ENCODE measurements around the gene PBX1.
"Not testable (repeated sequence)": the region's sequence is repeated elsewhere in the genome, so short reads cannot be mapped to it uniquely, and the experiment has no call there.

PBX1 gene

DNA sequence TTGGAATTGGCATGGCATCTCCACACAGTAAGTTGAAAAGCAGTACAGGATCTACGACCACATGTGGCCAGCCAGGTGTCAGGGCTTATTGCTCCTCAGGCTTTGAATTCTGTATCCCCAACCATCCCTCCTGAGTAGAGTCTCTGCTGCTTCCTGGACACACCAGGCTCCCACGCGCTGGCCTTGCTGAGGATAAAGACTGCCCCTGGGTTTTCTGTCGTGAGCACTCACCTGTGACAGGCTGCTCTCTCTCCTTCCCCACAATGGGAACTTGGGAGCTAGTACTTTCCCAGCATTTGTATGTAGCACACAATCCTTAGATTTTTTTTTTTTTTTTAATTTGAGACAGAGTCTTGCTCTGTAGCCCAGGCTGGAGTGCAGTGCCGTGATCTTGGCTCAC is 33.6 kb downstream of the PBX1 start:
- DNase-seq: no peak

- no peak for DNase-seq
Measured at GRCh38 chr1:164595212-164595611, 36.2 kb downstream of the PBX1 start.

- DNase-seq: no peak
Measured at GRCh38 chr1:164596172-164596571, 37.2 kb downstream of the PBX1 start.

GRCh38 chr1:164598719-164599118 is 39.7 kb downstream of the PBX1 start:
- DNase-seq: no peak

GRCh38 chr1:164599272-164599671 is 40.3 kb downstream of the PBX1 start:
- DNase-seq: no peak

DNA sequence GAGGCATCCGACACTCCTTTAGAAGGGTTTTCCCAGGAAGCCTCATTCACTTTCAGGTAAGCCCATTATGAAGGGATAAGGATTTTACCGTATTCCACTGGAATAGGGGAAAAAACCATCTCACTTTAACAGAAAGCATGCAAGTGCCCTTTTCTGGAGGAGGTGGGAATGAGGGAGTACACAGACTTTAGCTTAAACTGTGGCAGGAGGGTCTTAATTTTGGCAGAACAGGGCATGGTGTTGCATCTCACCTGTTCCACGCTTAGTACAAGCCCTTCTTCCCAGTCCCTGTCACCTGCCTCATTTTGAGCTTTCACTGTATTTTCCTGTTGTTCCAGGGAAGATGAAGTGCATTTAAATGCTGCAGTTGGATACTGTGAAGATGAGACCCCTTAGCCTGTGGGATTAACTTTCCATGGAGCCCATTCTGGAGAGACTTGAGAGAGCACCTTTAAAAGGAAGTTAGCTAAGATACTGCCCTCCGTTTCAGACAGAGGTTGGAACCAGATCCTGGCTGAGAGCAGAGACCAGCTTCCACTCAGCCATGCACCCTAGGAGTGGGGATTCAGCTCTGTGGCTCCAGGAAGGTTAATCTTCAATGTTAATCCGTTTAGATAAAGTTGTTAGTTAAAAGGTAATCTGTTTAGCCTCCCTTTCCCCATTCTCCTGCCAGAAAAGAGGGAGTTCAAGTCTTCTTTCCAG is 42.6 kb downstream of the PBX1 start:
- DNase-seq: no peak

- DNase-seq: no peak
Measured at GRCh38 chr1:164602101-164602422, 43.1 kb downstream of the PBX1 start.

DNA sequence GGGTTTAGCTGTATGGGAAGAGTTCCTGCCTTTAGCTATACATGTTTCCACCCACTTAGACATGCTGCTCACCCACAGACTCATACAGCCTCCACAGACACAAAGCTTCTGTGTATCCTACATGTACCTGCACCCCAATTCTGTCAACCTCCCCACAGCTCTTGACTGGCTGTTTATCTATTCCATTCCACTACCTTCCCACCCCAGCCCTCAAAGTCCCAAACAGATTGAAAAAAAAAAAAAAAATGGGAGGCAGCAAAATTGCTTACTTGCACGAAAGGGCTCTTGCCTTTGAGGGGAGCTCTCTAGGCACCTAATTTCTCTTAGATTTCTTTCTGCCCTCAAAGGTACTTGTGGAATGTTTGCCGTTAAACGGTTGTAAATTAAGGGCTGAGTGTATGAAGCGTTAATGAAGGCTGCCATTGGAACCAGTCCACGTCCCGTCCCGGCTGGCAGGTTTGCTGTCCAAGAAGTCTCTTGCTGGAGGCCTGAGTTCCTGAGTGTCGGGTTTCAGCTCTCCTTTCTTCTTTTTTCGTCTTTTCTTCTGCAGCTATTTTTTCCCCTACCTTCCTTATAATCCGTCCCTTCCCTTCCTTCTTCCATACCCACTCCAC is 43.6 kb downstream of the PBX1 start:
- DNase-seq: no peak

DNA sequence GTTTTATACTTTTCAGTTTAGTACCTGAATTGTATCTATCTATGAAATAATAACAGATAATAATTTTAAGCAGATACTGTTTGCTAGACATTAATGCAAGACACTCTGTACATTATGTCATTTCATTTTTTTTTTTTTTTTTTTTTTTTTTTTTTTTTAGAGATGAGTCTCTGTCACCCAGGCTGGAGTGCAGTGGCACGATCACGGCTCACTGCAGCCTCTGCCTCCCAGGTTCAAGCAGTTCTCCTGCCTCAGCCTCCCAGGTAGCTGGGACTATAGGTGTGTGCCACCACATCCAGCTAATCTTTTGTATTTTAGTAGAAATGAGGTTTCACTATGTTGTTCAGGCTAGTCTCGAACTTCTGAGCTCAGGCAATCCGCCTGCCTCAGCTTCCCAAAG is 44.8 kb downstream of the PBX1 start:
- DNase-seq: not testable (repeated sequence)

- DNase-seq: no peak
Measured at GRCh38 chr1:164604541-164604940, 45.6 kb downstream of the PBX1 start.

DNA sequence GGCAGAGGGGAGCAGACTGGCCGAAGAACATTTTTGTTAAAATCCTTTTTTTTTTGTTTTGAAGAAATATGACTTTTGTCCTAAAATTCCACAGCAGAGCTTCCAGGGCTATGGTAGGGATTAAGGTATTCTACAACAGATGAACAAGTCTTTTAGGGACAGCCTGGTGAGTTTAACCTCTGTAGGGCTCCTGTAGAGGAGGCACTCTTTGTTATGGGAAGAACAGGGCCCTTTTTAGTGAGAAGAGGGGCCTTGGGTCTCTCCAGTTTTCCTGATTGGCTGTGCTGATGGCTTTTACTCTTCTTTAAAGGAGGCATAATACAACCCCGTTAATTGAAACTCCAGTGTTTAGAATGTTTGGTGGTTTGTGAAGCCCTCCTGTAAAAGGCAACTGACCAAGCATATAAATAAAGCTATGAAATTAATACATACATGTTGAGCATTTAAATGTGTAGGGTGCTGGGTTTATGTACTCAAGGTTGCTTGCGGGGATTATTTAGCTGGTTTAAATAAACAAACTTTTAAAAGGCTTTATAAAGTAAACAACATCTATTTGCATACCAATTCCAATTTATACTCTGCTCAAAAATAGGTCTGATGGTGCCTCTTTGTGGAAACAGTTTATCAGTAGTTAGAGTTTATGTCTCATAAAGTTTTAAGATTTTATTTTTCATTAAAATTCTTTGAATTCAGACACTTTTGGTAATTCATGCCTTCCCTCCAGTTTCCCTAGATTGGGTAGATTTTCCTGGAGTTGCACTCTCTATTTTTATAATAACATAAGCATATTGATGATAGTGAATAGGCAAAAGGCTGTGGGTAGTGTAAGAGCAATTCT is 46.5 kb downstream of the PBX1 start:
- DNase-seq: no peak

GRCh38 chr1:164607351-164607750 is 48.4 kb downstream of the PBX1 start:
- no peak for DNase-seq

- DNase-seq: no peak
Measured at GRCh38 chr1:164608651-164609057, 49.7 kb downstream of the PBX1 start.

GRCh38 chr1:164609089-164609488 is 50.1 kb downstream of the PBX1 start:
- no peak for DNase-seq

DNA sequence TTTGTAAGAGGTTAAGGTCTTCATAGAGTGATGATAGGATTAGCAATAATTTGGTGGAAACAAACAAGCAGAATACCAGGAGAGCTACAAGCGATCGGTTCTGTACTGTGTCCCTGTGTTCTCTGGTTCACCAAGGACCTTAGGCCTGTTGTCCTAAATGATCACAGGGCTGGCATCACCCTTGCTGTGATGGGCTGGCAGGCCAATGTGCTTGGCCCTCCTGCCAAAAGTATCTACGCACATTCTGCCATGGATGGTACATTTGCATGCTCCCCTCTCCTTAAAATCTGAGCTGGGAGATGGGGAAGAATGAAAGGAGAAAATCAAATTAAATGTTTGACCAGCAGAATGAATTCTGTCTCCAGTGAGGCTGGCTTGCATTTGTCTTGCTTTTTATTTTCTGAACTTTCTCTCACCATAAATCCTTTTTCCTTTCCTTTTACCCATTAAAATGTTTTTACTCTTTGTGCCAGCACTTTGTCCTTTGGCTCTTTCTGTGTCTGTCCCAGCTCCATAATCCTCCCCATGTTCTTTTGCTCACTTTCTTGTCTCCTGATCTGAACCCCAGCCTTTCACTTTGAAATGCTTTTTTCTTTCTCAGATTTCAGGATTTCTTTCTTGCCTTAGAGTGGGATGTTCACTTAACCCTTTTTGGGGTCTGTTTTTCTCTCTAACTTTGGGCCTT is 51.7 kb downstream of the PBX1 start:
- DNase-seq: no peak

DNA sequence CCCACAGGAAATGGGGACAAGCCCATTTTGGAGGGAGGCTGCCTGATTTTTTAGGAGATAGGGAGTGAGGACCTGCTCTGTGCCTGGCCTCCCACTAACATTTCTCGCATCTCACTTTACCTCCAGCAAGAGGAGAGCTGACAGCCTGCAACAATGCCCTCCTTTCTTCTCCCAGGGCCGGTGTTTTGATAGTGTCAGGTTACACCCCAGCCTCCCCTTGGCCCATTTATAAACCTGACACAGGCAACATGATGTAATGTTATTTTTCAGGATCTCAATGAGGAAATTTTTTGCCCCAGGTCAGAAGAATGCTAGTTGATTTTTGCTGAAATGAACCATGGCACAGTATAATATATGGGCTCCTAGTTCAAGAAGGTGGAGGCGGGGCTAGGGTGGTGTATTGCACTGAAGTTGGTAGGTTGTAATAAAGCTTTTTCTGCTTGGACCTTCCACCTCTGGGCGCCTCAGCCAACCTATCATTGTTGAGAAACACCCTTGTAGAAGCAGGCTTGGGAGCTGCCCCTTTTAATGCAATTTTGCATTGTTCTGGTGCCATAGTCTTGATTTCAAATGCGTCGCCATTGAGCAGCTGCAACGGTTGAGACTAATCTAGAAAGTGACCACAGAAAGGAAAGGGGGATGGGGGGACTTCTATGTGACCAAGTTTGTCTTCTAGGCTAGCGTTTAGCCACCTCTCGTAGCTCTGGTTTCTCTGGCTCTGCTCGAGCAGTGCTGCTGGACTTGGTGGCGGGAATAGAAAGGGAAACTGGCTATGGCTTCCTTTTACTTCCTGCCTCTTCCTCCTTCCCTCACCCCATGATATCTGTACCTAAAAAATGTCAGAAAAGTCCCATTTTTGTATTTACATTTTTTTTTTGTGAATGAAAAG is 53.0 kb downstream of the PBX1 start:
- DNase-seq: peak; percentile 88

GRCh38 chr1:164613176-164613575 is 54.2 kb downstream of the PBX1 start:
- no peak for DNase-seq

DNA sequence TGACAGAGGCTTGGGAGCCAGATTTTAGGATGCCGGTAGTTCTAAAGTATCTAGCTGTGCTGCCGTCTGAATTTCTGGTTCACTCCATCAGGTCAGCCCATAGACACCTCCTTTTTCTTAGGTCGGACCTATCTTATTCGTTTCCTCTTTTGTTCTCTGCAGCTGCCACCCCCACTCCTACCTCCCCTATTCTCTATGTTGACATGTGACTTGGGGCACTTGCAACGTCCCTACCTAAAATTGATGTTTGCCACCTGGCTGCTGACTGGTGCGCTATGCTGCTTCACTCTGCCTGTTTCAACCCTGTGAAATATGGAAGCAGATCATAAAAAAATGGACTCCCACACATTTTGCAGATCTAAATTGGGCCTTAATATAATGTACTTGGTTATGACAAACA is 55.3 kb downstream of the PBX1 start:
- DNase-seq: no peak

DNA sequence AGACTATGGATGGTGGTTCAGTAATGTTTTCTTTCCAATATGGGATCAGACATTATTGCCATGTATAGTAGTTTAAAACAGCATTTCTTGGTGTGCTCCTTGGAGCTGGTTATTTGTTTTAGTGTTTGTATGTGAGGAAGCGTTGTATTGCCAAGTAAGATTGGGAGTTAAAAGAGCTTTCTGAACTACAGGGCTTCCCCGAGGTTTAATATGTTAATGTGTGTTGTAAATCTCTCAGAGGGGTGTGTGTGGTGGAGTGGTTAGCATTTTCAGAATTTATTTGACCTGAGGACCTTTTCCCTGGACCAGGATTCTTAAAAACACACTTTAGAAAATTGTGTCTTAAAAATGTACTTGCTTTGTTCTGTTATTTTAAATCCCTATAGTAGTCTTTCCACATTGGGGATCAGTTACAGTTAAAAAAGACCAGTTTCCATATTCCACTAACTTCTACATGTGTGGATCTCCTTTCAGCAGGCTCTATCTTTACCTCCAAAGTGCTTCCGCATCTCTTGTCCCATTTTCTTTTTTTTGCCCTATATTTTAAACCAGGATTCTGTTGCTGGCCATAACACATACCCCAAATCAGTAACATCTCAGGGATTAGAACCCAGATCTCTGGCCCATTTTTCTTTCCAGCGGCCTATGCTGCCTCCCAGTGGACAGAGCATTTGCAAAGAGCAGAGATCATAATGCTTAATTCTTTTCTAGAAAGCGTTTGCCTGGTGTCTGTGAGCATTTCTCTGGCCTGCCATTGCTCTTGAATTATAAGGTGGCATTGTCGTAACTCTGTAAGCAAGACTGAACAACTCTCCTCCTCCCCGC is 58.6 kb downstream of the PBX1 start:
- no peak for DNase-seq

- no peak for DNase-seq
Measured at GRCh38 chr1:164618202-164618564, 59.2 kb downstream of the PBX1 start.

- DNase-seq: no peak
Measured at GRCh38 chr1:164619006-164619784, 60.2 kb downstream of the PBX1 start.
